GM12878 (cell line): ENCODE data around the gene FBN2. TPM values are rescaled to one million over a fixed set of nuclear protein-coding genes. Genes with fewer than 3 reads are reported as not detected.

ENCODE experiments used
- ATAC-seq: fragments of 200-7000 bp; cut with Tn5 transposase; 3 replicates; pipeline ENCODE4 v1.9.1; 2020; ENCODE audit warnings: mild to moderate bottlenecking, moderate library complexity
- BruUV-seq: library from RNA; stranded (reverse); fragments of 400-500 nt; replicated peaks from 2 replicates; lab custom pipeline; 2021; lab: Mats Ljungman, UMichigan
- CTCF ChIA-PET: fragments of 300-600 bp; sonication (Branson Sonifier 250); formaldehyde crosslinking; extraction: SDS; loops from one replicate; lab custom pipeline; 2021; ENCODE audit warnings: inconsistent platforms; lab: Yijun Ruan, JAX
- POLR2A ChIA-PET: fragments of 350-600 bp; formaldehyde crosslinking; extraction: SDS; loops from one replicate; lab custom pipeline; 2021; ENCODE audit warnings: inconsistent platforms; lab: Charles Lee
- RAD21 ChIA-PET: fragments of 300-600 bp; sonication (Branson Sonifier 250); formaldehyde crosslinking; loops from one replicate; lab custom pipeline; 2023; ENCODE audit warnings: antibody characterized with exemption; ENCODE audit not compliant: unreplicated experiment; lab: Charles Lee
- SMC1A ChIA-PET: fragments of 300-600 bp; sonication (Branson Sonifier 250); formaldehyde crosslinking; loops from one replicate; lab custom pipeline; 2023; ENCODE audit not compliant: unreplicated experiment, uncharacterized antibody; lab: Charles Lee
- DNase-seq: peaks from one replicate; pipeline ENCODE4 v3.0.0-alpha.2; 2011; ENCODE audit warnings: low read depth, low spot score
- FAIRE-seq: peaks from 3 replicates; lab custom pipeline; 2011; peaks lifted over from hg19 to GRCh38; lab: Jason Lieb, UNC
- H2AFZ ChIP-seq: 2 replicates; pipeline ENCODE4 v1.6.0; 2011; ENCODE audit warnings: low read depth, low read length, control low read depth; ENCODE audit not compliant: control insufficient read depth
- H3K27ac ChIP-seq: 2 replicates; pipeline ENCODE4 v1.5.1; 2011; ENCODE audit warnings: control low read depth; ENCODE audit not compliant: control insufficient read depth, insufficient read depth
- H3K27me3 ChIP-seq, 2 experiments: replicated peaks in 1 of 2; 2 replicates each; pipeline versions ENCODE4 v1.6.0 to v1.6.1; 2011; ENCODE audit warnings: low read length in 1 of 2; ENCODE audit not compliant: control insufficient read depth in 2 of 2, insufficient read depth in 2 of 2
- H3K36me3 ChIP-seq, 2 experiments: 2 replicates each; pipeline ENCODE4 v1.5.1; 2011; ENCODE audit warnings: low read length in 1 of 2; ENCODE audit not compliant: control insufficient read depth in 2 of 2, insufficient read depth in 2 of 2
- H3K4me1 ChIP-seq: 2 replicates; pipeline ENCODE4 v1.6.1; 2011; ENCODE audit warnings: mild to moderate bottlenecking, low read length, moderate library complexity, mixed read lengths; ENCODE audit not compliant: control insufficient read depth, insufficient read depth
- H3K4me2 ChIP-seq: 2 replicates; pipeline ENCODE4 v1.6.0; 2011; ENCODE audit warnings: control low read depth; ENCODE audit not compliant: control insufficient read depth, insufficient read depth
- H3K4me3 ChIP-seq: fragments of 200-600 bp; sonication (generic); 2 replicates; pipeline ENCODE4 v1.5.1; 2016
- H3K79me2 ChIP-seq: 2 replicates; pipeline ENCODE4 v1.6.0; 2011; ENCODE audit warnings: low read length; ENCODE audit not compliant: control insufficient read depth, insufficient read depth
- H3K9ac ChIP-seq: 2 replicates; pipeline ENCODE4 v1.8.0; 2011; ENCODE audit warnings: low read length, control low read depth, mixed read lengths; ENCODE audit not compliant: control insufficient read depth, insufficient read depth
- H3K9me3 ChIP-seq: replicated peaks from 3 replicates; pipeline ENCODE4 v1.5.1; 2011; ENCODE audit warnings: mild to moderate bottlenecking, low read length; ENCODE audit not compliant: control insufficient read depth, insufficient read depth
- H4K20me1 ChIP-seq: 2 replicates; pipeline ENCODE4 v1.6.0; 2011; ENCODE audit not compliant: control insufficient read depth, insufficient read depth
- EZH2 ChIP-seq: IDR thresholded peaks from 2 replicates; pipeline ENCODE4 v1.6.1; 2012; ENCODE audit warnings: low read depth, mild to moderate bottlenecking, control low read depth, inconsistent platforms, low read length, borderline replicate concordance; ENCODE audit not compliant: control insufficient read depth
- HDAC2 ChIP-seq: fragments of 200-600 bp; sonication (generic); IDR thresholded peaks from 2 replicates; pipeline ENCODE4 v1.6.1; 2017
- MXI1 ChIP-seq: fragments of 150-350 bp; IDR thresholded peaks from 2 replicates; pipeline ENCODE4 v1.6.1; 2011; ENCODE audit warnings: low read depth, mild to moderate bottlenecking, inconsistent platforms, low read length, improper control_type of control experiment
- NR2C1 ChIP-seq: fragments of 450-650 bp; IDR thresholded peaks from 2 replicates; pipeline ENCODE4 v1.6.1; 2017; ENCODE audit warnings: antibody characterized with exemption, mild to moderate bottlenecking, moderate library complexity
- PML ChIP-seq: IDR thresholded peaks from 2 replicates; pipeline ENCODE4 v1.6.1; 2012; ENCODE audit warnings: low read length, inconsistent platforms
- ZNF207 ChIP-seq: fragments of 450-650 bp; IDR thresholded peaks from 2 replicates; pipeline ENCODE4 v1.6.1; 2014; ENCODE audit warnings: antibody characterized with exemption, mild to moderate bottlenecking, borderline replicate concordance
- WGBS: methylation state at CpG from one replicate; pipeline ENCODE4 v1.1.6; 2016; ENCODE audit warnings: low lambda C conversion rate; ENCODE audit not compliant: insufficient replicate concordance, insufficient coverage; ENCODE audit errors: missing lambda C conversion rate; 5-methylcytosine and 5-hydroxymethylcytosine counted together
- in situ Hi-C: fragments of 300-500 bp; cut with MboI; formaldehyde crosslinking; loops from 9 replicates; pipeline ENCODE4 v1.14.3; 2018; ENCODE audit warnings: mixed read lengths
- intact Hi-C: fragments of 100-400 bp; cut with micrococcal nuclease; formaldehyde crosslinking; loops from one replicate; pipeline ENCODE4 v1.14.2; 2022; ENCODE audit not compliant: unreplicated experiment
- polyA plus RNA-seq, 11 experiments: library from polyadenylated mRNA; depleted of rRNA in 4 of 11; unstranded in 6 of 11; stranded (reverse) in 5 of 11; fragments of >200 nt; fragmentation: Nextera tagmentation in 4 of 11; fragmentation: Illumina TruSeq in 1 of 11; extraction: Ambion mirVana in 4 of 11; extraction: Trizol in 1 of 11; gene quantifications; 1 replicate in 1 of 11; 2 replicates in 10 of 11; pipeline versions ENCODE4 v1.2.1 to v1.2.3, GENCODE V29; 2011 to 2016; ENCODE audit warnings: inconsistent platforms in 2 of 11, missing spikeins in 2 of 11, low read depth in 1 of 11
- total RNA-seq, 4 experiments: library from RNA; depleted of rRNA in 3 of 4; stranded (reverse); fragments of >200 nt in 3 of 4; fragmentation: Illumina TruSeq in 1 of 4; extraction: Trizol in 1 of 4; gene quantifications; 2 replicates each; pipeline versions ENCODE4 v1.2.1 to v1.2.3, GENCODE V29; 2013 to 2021
- TF ChIP-seq, protein P1 (sequence below), 3 experiments: IDR thresholded peaks in 2 of 3; conservative IDR thresholded peaks in 1 of 3; 2 replicates each; pipeline ENCODE4 v1.5.1; 2011; ENCODE audit warnings: low read depth in 3 of 3, low read length in 3 of 3, mild to moderate bottlenecking in 3 of 3, control low read depth in 2 of 3, moderate library complexity in 2 of 3, inconsistent platforms in 1 of 3, mixed read lengths in 1 of 3; ENCODE audit not compliant: control insufficient read depth in 2 of 3, insufficient read depth in 1 of 3; ENCODE audit errors: extremely low read depth in 1 of 3
- TF ChIP-seq, protein P2 (sequence below): IDR thresholded peaks from 2 replicates; pipeline ENCODE4 v1.6.1; 2011; ENCODE audit warnings: mild to moderate bottlenecking, low read depth, low read length, moderate library complexity; ENCODE audit not compliant: insufficient replicate concordance
- TF ChIP-seq, protein P3 (sequence below): fragments of 450-650 bp; IDR thresholded peaks from 2 replicates; pipeline ENCODE4 v1.6.1; 2016; ENCODE audit warnings: mild to moderate bottlenecking

FBN2 gene
- total and polyA plus RNA-seq, 10 of the 15 experiments (the other 5 are each of a cell fraction or from before 2014, with no cell fraction given): 0.01 to 0.98 (median 0.10) TPM; not detected in 3

DNA sequence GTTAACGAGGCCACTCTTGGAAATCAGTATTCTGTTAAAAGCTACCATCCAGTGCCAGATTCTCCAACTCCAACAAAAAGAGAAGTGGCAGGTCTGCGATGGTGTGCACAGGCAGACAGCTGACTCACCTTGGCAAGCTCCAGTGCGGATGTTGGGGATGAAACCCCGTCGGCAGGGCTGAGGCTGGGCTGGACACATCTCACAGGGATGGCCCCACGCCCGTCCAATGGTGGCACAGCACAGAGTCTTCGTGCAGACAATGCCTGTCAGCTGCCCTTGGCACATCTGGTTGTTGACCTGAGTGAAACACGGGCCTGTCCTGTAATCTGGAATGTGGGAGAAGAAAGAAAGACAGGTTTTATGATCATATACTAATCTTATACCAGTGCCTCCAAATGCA lies 73.4 kb downstream of the FBN2 start:
- DNase-seq (no peak), ATAC-seq (no peak; the same call in 2 of the 3 replicates), FAIRE-seq (no peak)
- WGBS: 8% methylated on average over 9 of the region's 9 CpGs
- H3K79me2 ChIP-seq: no peaks in the 10 kb centered on the region
- POLR2A ChIA-PET: no interaction called here
- no peak overlapping the region for H3K9ac ChIP-seq
- H4K20me1 ChIP-seq: no peaks in the 10 kb centered on the region
- no TSS peak for BruUV-seq
- H2AFZ ChIP-seq: no peak overlapping the region
- intact Hi-C loops (no loop called here), in situ Hi-C loops (no loop called here)
- no peak overlapping the region for H3K4me3 ChIP-seq
- CTCF ChIA-PET: interaction anchor here (1.8 kb wide), 1 partner anchor 14 kb away, joined by 4 read pairs; no protein-coding TSS in a partner anchor
- H3K4me1 ChIP-seq: no peaks in the 10 kb centered on the region
- no peaks in the 10 kb centered on the region for H3K9me3 ChIP-seq
- RAD21 ChIA-PET: no interaction called here
- SMC1A ChIA-PET: no interaction called here
- TF ChIP-seq PML: no peak
- TF ChIP-seq, protein P1, sequence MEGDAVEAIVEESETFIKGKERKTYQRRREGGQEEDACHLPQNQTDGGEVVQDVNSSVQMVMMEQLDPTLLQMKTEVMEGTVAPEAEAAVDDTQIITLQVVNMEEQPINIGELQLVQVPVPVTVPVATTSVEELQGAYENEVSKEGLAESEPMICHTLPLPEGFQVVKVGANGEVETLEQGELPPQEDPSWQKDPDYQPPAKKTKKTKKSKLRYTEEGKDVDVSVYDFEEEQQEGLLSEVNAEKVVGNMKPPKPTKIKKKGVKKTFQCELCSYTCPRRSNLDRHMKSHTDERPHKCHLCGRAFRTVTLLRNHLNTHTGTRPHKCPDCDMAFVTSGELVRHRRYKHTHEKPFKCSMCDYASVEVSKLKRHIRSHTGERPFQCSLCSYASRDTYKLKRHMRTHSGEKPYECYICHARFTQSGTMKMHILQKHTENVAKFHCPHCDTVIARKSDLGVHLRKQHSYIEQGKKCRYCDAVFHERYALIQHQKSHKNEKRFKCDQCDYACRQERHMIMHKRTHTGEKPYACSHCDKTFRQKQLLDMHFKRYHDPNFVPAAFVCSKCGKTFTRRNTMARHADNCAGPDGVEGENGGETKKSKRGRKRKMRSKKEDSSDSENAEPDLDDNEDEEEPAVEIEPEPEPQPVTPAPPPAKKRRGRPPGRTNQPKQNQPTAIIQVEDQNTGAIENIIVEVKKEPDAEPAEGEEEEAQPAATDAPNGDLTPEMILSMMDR (IDR thresholded peaks at IDR 0.05 in 2 of 3, conservative IDR thresholded peaks at IDR 0.05 in 1 of 3; ENCODE audit: control insufficient read depth in 2 of 3, extremely low read depth in 1 of 3, insufficient read depth in 1 of 3, low read depth in 3 of 3, low read length in 3 of 3): no peak
- no peak for TF ChIP-seq MXI1
- TF ChIP-seq NR2C1: no peak
- no peak for TF ChIP-seq EZH2
- TF ChIP-seq, protein P2, sequence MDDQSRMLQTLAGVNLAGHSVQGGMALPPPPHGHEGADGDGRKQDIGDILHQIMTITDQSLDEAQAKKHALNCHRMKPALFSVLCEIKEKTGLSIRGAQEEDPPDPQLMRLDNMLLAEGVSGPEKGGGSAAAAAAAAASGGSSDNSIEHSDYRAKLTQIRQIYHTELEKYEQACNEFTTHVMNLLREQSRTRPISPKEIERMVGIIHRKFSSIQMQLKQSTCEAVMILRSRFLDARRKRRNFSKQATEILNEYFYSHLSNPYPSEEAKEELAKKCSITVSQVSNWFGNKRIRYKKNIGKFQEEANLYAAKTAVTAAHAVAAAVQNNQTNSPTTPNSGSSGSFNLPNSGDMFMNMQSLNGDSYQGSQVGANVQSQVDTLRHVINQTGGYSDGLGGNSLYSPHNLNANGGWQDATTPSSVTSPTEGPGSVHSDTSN: no peak
- TF ChIP-seq ZNF207: no peak
- TF ChIP-seq, protein P3, sequence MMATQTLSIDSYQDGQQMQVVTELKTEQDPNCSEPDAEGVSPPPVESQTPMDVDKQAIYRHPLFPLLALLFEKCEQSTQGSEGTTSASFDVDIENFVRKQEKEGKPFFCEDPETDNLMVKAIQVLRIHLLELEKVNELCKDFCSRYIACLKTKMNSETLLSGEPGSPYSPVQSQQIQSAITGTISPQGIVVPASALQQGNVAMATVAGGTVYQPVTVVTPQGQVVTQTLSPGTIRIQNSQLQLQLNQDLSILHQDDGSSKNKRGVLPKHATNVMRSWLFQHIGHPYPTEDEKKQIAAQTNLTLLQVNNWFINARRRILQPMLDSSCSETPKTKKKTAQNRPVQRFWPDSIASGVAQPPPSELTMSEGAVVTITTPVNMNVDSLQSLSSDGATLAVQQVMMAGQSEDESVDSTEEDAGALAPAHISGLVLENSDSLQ: no peak
- no peak for TF ChIP-seq HDAC2
- H3K27ac ChIP-seq: no peak overlapping the region
- H3K36me3 ChIP-seq: no peaks in the 10 kb centered on the region
- no peaks in the 10 kb centered on the region for H3K27me3 ChIP-seq
- H3K4me2 ChIP-seq: no peak overlapping the region
